IPS-NIHi11 (cell line): ENCODE measurements around the gene PWP1.
A peak's percentile ranks its signal among the peaks of the same experiment; 100 is the strongest.
"Not testable (repeated sequence)": the region's sequence is repeated elsewhere in the genome, so short reads cannot be mapped to it uniquely, and the experiment has no call there.

Experiments
- DNase-seq: peaks from one replicate; pipeline ENCODE4 v3.0.0; 2012; ENCODE audit warnings: mixed read lengths, low spot score

Gene PWP1

DNA sequence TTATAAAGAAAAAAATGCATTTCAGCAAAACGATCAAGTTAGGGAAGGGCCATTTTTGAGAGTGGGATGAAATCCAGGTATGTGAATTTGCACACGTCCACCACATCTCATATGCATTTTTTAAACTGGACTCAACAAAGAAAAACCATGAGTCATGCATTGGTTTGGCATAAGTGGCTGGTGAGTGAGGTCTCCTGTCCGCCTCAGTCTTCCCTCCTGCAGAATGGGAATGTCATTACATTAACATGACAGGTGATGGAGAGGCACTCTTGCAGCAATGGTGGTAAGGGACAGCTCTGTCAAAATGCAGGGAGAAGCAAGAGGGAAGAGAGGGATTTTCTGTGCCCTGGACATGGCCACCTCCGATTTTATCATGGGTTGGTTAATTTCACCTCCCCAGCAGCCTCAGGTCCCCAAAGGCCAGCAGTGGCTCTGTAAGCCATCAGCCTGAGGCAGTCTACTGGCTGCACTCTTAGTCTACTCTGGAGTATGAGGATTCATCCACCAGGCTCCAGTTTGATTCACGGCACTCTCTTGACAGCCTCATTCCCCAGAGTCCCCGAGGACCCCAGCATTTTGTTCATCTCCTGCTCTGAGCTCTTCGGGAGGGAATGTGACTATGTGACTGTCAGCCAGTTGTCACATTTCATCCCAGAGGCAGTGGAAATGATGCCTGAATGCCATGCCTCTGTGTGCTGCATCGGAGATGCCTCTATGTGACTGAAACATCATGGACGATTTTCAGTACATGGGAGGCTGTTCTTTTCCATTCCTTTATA lies 17.1 kb upstream of the PWP1 start:
- no peak for DNase-seq

- no peak for DNase-seq
Measured at GRCh38 chr12:107669946-107670345, 15.7 kb upstream of the PWP1 start.

DNA sequence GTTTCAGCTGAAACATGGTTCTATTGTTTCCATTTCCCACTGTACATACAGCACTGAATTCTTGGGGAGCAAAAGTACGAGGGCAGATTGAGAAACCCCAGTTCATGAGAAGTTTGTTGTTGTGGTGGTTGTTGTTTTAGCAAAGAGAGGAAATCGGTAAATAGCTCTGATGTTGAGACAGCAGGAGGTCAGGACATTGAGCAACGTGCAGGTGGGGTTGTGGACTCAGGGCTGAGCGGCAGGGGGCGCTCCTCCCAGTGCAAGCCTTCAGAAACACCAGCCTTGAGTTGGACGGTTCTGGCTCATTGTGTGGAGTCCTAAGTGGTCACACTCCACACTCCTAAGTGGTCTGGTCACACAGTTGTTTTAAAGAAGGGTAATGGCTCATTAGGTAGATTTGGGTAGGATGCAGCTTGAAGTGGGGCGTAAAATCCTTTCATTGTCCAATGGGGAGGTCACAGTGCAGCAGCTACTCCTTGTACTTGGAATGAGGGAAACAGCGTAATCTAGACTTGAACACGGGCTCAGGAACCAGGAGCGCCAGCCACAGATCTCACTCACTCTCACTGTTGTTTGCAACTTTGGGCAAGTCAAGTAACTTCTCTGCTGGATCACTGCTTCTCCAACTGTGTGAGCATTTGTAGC lies 14.5 kb upstream of the PWP1 start:
- DNase-seq, result peak; percentile 74

- no peak for DNase-seq
Measured at GRCh38 chr12:107677671-107678070, 7.9 kb upstream of the PWP1 start.

DNA sequence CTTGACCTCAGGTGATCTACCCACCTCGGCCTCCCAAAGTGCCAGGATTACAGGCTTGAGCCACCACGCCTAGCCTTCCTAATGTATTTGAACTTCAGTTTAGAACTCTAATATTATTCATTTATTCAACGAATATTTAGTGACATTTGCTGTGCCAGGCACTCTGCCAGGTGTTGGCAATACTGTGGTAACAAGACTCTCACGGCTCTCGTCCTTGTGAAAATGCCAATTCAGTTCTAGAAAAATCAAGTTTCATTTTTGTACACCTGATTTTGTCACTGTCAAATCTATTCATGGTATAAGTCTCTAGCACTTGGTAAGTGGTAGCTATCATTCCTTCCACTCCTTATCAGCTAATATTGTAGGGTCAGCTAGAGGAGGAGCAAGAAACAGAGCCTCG lies 6.3 kb upstream of the PWP1 start:
- no peak for DNase-seq

GRCh38 chr12:107681455-107681835 lies 4.2 kb upstream of the PWP1 start:
- no peak for DNase-seq

GRCh38 chr12:107681836-107682820 lies 3.5 kb upstream of the PWP1 start:
- no peak for DNase-seq

DNA sequence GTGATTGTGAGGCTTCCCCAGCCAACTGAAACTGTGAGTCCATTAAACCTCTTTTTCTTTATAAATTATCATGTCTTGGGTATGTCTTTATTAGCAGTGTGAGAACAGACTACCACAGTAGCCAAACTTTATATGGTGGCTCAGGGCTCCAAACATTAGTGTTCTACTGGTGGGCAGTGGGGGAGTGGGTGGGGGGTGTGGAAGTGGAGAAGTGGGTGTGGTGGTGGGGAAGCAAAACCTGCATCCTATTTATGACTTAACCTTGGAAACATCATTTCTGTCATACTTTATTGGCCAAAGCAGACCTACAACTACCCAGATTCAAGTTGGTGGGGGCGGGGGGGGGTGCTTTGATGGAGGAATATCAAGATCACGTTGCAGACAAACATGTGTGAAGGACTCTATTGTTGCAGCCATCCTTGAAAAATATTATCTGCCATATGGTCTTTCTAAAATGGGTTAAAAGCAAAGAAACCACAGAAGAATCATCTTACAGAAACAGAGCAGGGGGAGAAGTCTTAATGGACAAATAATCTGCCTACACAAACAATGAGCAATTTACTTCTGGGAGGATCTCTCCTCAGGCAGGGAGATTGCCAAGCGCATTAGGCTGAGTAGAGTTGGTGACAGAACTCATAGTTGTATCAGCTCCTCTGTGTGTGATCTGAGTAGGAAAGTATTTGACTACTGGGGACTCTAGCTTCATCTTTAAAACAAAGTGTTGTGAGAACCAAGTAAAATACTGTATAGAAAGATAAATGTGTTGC lies 1.4 kb upstream of the PWP1 start:
- no peak for DNase-seq

DNA sequence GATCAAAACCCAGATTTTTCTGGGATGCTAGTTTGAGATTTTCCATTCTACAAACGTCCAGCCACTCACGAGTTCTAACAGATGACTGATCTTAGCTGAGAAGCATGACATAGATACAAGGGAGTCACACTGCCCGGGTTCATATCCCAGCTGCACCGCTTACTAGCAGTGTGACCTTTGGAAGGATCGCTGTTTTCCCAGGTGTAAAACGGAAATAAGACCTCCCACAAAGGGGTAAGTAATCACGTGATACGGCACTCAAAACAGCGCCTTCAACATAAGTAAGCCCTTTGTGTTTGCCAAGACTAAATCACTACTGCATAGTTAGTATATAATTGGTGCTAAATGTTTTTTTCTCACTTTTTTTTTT lies 624 bp upstream of the PWP1 start:
- DNase-seq, result peak; percentile 54

DNA sequence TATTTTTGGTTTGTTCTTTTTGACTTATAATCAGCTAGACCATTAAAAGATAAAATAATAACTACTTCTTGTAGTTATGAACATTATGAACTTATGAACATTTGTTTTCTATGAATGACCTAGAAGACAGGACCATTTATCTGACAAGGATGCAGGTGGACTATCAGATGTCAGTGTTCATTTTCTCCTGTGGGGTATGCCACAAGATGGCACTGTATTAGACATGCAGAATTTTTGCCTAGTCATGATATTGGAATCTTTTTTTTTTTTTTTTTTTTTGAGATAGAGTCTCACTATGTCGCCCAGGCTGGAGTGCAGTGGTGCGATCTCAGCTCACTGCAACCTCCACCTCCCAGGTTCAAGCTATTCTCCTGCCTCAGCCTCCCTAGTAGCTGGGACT lies 10.2 kb downstream of the PWP1 start:
- DNase-seq, result not testable (repeated sequence)

GRCh38 chr12:107702106-107702505 lies 16.5 kb downstream of the PWP1 start:
- no peak for DNase-seq

DNA sequence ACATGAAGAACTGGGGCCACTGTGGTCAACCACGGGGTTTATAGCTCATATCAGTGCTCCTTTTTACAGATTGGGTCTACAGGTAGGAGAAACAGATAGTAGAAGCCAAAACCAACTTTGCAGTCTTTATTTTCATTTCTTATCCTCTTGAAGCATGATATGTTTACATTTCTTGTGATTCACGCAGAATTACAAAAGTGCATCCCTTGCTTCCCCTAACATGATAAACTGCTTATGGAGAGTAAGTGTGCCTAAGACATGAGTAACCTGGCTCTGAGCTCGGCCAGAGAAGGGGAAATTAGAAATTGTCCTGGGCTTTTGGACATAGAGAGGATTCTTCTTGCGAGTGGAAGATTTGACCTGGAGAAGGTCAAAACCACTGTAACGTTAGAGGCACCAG lies 18.4 kb downstream of the PWP1 start:
- no peak for DNase-seq

DNA sequence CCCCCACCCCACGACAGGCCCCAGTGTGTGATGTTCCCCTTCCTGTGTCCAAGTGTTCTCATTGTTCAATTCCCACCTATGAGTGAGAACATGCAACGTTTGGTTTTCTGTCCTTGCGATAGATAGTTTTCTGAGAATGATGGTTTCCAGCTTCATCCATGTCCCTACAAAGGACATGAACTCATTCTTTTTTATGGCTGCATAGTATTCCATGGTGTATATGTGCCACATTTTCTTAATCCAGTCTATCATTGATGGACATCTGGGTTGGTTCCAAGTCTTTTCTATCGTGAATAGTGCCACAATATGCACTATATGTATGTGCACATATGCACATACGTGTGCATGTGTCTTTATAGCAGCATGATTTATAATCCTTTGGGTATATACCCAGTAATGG lies 19.9 kb downstream of the PWP1 start:
- DNase-seq, result not testable (repeated sequence)

DNA sequence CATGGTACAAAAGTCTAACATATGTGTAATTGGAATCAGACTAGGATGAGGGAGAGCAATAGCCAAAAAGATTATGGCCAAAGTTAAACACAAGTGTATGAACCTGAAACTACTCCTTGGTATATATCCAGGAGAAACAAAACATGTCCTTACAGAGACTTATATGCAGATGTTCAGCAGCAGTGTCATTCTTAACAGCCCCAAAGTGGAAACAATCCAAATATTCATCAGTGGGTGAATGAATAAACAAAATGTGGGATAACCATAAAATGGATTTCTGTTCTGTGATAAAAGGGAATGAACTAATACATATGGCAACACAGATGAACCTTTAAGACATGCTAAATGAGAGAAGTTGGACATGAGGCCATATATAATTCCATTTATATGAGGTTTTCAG lies 30.2 kb downstream of the PWP1 start:
- no peak for DNase-seq

DNA sequence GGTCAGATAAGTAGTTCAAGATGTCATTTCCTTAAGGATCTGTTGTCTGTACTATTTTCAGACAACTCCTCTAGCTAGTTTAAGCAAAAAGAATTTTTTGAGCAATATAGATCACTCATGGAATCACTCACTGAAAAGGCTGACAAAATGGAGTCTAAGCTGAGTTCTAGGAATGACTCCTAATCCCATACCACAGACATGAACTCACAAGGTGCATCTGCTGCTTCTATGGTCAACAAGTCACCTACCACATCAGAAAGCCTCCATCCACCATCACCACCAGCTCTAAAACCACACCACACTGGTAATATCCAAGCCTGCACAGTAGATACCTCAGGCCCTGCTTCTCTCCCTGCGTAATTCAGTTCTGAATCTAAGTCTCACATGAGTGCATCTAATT lies 33.0 kb downstream of the PWP1 start:
- no peak for DNase-seq

- DNase-seq, result not testable (repeated sequence)
Measured at GRCh38 chr12:107727327-107727726, 41.7 kb downstream of the PWP1 start.

DNA sequence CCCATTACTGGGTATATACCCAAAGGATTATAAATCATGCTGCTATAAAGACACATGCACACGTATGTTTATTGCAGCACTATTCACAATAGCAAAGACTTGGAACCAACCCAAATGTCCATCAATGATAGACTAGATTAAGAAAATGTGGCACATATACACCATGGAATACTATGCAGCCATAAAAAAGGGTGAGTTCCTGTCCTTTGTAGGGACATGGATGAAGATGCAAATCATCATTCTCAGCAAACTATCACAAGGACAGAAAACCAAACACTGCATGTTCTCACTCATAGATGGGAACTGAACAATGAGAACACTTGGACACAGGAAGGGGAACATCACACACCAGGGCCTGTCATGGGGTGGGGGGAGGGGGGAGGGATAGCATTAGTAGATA lies 42.1 kb downstream of the PWP1 start:
- DNase-seq, result not testable (repeated sequence)

DNA sequence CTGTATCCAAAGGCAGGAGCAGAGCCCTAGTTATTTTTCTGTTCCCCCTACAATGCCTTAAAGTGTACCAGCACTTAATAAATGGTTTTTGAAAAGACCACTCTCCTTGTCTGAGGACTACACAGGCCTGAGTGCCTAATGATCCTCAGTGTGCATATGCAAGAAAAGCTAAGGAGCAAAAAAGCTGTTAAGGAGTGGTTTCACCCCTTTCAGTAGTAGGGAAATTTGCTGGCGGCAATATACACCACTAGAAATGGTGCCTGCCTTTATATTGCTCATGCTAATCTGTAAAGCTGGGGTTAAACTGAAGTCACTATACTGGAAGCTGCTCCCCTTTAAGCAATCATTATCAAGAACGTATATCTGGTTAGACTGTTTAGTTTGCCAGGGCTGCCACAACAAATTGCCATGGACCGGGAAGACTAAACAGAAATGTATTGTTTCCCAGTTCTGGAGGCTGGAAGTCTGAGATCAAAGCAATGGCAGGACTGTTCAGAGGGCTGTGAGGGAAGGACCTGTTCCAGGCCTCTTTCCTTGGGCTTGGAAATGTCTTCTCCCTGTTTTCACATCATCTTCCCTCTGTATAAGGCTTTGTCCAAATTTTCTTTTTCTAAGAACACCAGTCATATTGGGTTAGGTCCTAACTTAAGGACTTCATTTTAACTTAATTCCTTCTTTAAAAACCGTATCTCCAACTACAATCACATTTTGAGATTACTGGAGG lies 45.2 kb downstream of the PWP1 start:
- DNase-seq, result no peak

DNA sequence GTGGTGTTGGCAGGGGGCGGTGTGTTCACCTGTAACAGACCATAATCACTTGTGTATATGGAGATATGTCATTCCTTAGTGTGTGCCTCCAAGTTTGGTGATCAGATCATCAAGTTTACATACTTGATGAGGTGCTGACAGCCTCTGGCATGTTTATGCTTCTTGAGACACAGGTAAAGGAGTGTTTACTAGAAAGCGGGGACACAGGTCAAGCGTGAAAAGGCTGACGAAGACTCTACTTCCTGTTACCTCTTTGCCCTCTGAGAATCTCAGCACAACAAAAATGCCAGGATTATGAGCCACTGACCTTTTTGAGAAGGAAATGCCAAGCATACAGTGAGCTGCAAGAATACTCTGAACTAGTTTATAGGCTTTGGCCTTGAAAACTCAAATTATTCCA lies 45.8 kb downstream of the PWP1 start:
- DNase-seq, result no peak

DNA sequence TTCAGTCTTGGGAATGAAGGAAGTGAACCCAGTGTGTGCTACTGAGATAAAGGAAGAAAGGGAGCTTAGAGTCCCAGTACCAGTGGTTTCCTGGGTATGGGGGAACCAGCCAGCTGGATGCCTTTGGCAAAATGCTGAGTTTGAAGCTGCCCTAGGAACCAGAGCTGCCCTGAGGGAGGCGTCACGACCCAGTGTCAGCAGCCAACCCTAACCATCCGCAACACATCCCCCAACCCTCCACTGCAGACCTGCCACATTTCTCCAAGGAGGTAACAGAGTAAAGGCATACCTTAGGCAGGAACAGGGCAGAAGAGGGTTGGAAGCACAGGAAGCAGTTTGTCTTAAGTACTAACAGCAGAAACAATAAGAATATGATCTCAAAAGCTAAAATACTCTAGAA lies 46.8 kb downstream of the PWP1 start:
- no peak for DNase-seq

- no peak for DNase-seq
Measured at GRCh38 chr12:107734139-107734538, 48.5 kb downstream of the PWP1 start.
